Bone marrow (tissue), 2 donors: ENCODE data around the gene SYDE1.
A peak's percentile ranks its signal among the peaks of the same experiment; 100 is the strongest.

Source experiments
- DNase-seq, 2 donors: peaks; one replicate each; lab custom pipeline; 2025; lab: John Stamatoyannopoulos, UW

The SYDE1 gene

GRCh38 chr19:15124572-15125231 lies 17.5 kb downstream of the SYDE1 start:
- DNase-seq: no peak

- peak; percentile 96 for DNase-seq
Observed at GRCh38 chr19:15125232-15126067, 18.2 kb downstream of the SYDE1 start.

- no peak for DNase-seq
Observed at GRCh38 chr19:15126131-15126910, 19.1 kb downstream of the SYDE1 start.

- DNase-seq: no peak
Observed at GRCh38 chr19:15128162-15128770, 21.1 kb downstream of the SYDE1 start.

- DNase-seq: no peak
Observed at GRCh38 chr19:15129856-15130585, 22.8 kb downstream of the SYDE1 start.

GRCh38 chr19:15136234-15136954 lies 29.2 kb downstream of the SYDE1 start:
- no peak for DNase-seq

GRCh38 chr19:15137777-15138176 lies 30.6 kb downstream of the SYDE1 start:
- no peak for DNase-seq

- DNase-seq: no peak
Observed at GRCh38 chr19:15138427-15138826, 31.2 kb downstream of the SYDE1 start.

GRCh38 chr19:15141143-15141542 lies 33.9 kb downstream of the SYDE1 start:
- DNase-seq: no peak

- no peak for DNase-seq
Observed at GRCh38 chr19:15142313-15142712, 35.1 kb downstream of the SYDE1 start.

GRCh38 chr19:15144046-15144646 lies 36.9 kb downstream of the SYDE1 start:
- no peak for DNase-seq

GRCh38 chr19:15147090-15147489 lies 39.9 kb downstream of the SYDE1 start:
- DNase-seq: no peak

- DNase-seq: no peak
Observed at GRCh38 chr19:15149737-15150136, 42.5 kb downstream of the SYDE1 start.

GRCh38 chr19:15154002-15154612 lies 46.9 kb downstream of the SYDE1 start:
- DNase-seq: peak in 1 of 2 donors; percentile 27

GRCh38 chr19:15155296-15155695 lies 48.1 kb downstream of the SYDE1 start:
- DNase-seq: no peak

GRCh38 chr19:15156391-15156790 lies 49.2 kb downstream of the SYDE1 start:
- no peak for DNase-seq

- no peak for DNase-seq
Observed at GRCh38 chr19:15159251-15159650, 52.0 kb downstream of the SYDE1 start.

- DNase-seq: no peak
Observed at GRCh38 chr19:15161028-15161984, 54.1 kb downstream of the SYDE1 start.
